ENCODE measurements around the gene HPDL.
"Not testable (repeated sequence)": the region's sequence is repeated elsewhere in the genome, so short reads cannot be mapped to it uniquely, and the experiment has no call there.

Gene HPDL

GRCh38 chr1:45354838-45355237 lies 28.1 kb downstream of the HPDL start:
- no peak for DNase-seq

GRCh38 chr1:45355683-45356082 lies 29.0 kb downstream of the HPDL start:
- no peak for DNase-seq

GRCh38 chr1:45356186-45356585 lies 29.5 kb downstream of the HPDL start:
- no peak for DNase-seq

- peak; percentile 37 for DNase-seq
Measured at GRCh38 chr1:45359882-45360513, 33.3 kb downstream of the HPDL start.

GRCh38 chr1:45360981-45361380 lies 34.3 kb downstream of the HPDL start:
- DNase-seq = not testable (repeated sequence)

- no peak for DNase-seq
Measured at GRCh38 chr1:45364294-45364693, 37.6 kb downstream of the HPDL start.

GRCh38 chr1:45365051-45365450 lies 38.4 kb downstream of the HPDL start:
- no peak for DNase-seq

- DNase-seq = no peak
Measured at GRCh38 chr1:45370575-45370974, 43.9 kb downstream of the HPDL start.

GRCh38 chr1:45373573-45373972 lies 46.9 kb downstream of the HPDL start:
- no peak for DNase-seq

- DNase-seq = no peak
Measured at GRCh38 chr1:45375104-45376090, 48.7 kb downstream of the HPDL start.

- DNase-seq = no peak
Measured at GRCh38 chr1:45378184-45378583, 51.5 kb downstream of the HPDL start.

All from CD4-positive, alpha-beta T cell treated with Interferon gamma for 1 hour (primary cell).